CD4-positive, alpha-beta T cell treated with Interleukin-21 for 1 hour (primary cell): ENCODE results near the gene ST7.
"Not testable (repeated sequence)": the region's sequence is repeated elsewhere in the genome, so short reads cannot be mapped to it uniquely, and the experiment has no call there.

Source experiments
- DNase-seq: peaks from one replicate; pipeline ENCODE4 v3.0.0-alpha.2; 2020

The ST7 gene

GRCh38 chr7:116951366-116952292 lies 1.7 kb upstream of the ST7 start:
- DNase-seq: no peak

- no peak for DNase-seq
These were observed 498 bp upstream of the ST7 start for GRCh38 chr7:116952635-116953371.

- DNase-seq: peak; percentile 27
These were observed 871 bp downstream of the ST7 start for GRCh38 chr7:116953906-116954838.

- no peak for DNase-seq
These were observed 2.0 kb downstream of the ST7 start for GRCh38 chr7:116955340-116955739.

GRCh38 chr7:116955801-116956476 lies 2.6 kb downstream of the ST7 start:
- no peak for DNase-seq

GRCh38 chr7:116956477-116956804 lies 3.1 kb downstream of the ST7 start:
- DNase-seq: no peak

- DNase-seq: no peak
These were observed 4.6 kb downstream of the ST7 start for GRCh38 chr7:116957874-116958273.

GRCh38 chr7:116961966-116962673 lies 8.8 kb downstream of the ST7 start:
- DNase-seq: peak; percentile 42

- no peak for DNase-seq
These were observed 9.9 kb downstream of the ST7 start for GRCh38 chr7:116963234-116963633.

GRCh38 chr7:116966601-116967000 lies 13.3 kb downstream of the ST7 start:
- no peak for DNase-seq

- DNase-seq: no peak
These were observed 14.1 kb downstream of the ST7 start for GRCh38 chr7:116967254-116967922.

- DNase-seq: no peak
These were observed 14.7 kb downstream of the ST7 start for GRCh38 chr7:116967983-116968382.

GRCh38 chr7:116968631-116969030 lies 15.3 kb downstream of the ST7 start:
- DNase-seq: no peak

- DNase-seq: no peak
These were observed 16.1 kb downstream of the ST7 start for GRCh38 chr7:116969371-116969902.

- DNase-seq: no peak
These were observed 17.1 kb downstream of the ST7 start for GRCh38 chr7:116970238-116970910.

- not testable (repeated sequence) for DNase-seq
These were observed 17.9 kb downstream of the ST7 start for GRCh38 chr7:116971153-116971552.

- DNase-seq: no peak
These were observed 18.6 kb downstream of the ST7 start for GRCh38 chr7:116971869-116972268.

GRCh38 chr7:116975024-116975423 lies 21.7 kb downstream of the ST7 start:
- DNase-seq: not testable (repeated sequence)

GRCh38 chr7:116977172-116977571 lies 23.9 kb downstream of the ST7 start:
- no peak for DNase-seq

GRCh38 chr7:116978006-116978405 lies 24.7 kb downstream of the ST7 start:
- no peak for DNase-seq
